SK-N-SH treated with all-trans-retinoic acid at 6 μM for 48 hours (cell line): ENCODE measurements around the gene PSD2.

ENCODE experiments used
- ATAC-seq: fragments of 200-7000 bp; cut with Tn5 transposase; 3 replicates; pipeline ENCODE4 v1.9.1; 2020; ENCODE audit warnings: mild to moderate bottlenecking, moderate library complexity
- BACH2 ChIP-seq: fragments of 250-450 bp; sonication (Bioruptor Pico); IDR thresholded peaks from 2 replicates; pipeline ENCODE4 v1.9.0; 2021; ENCODE audit warnings: mild to moderate bottlenecking, borderline replicate concordance
- CSDC2 ChIP-seq: fragments of 250-450 bp; sonication (Bioruptor Pico); IDR thresholded peaks from 2 replicates; pipeline ENCODE4 v1.5.0; 2020; ENCODE audit warnings: mild to moderate bottlenecking, moderate library complexity
- CSRNP3 ChIP-seq: fragments of 250-450 bp; sonication (Bioruptor Pico); IDR thresholded peaks from 2 replicates; pipeline ENCODE4 v1.5.1; 2021; ENCODE audit warnings: mild to moderate bottlenecking, moderate library complexity
- ESRRG ChIP-seq: fragments of 250-450 bp; sonication (Bioruptor Pico); IDR thresholded peaks from 2 replicates; pipeline ENCODE4 v1.6.1; 2021; ENCODE audit warnings: mild to moderate bottlenecking
- ISL1 ChIP-seq: fragments of 250-450 bp; sonication (Bioruptor Pico); IDR thresholded peaks from 2 replicates; pipeline ENCODE4 v2.1.2; 2022; ENCODE audit warnings: mild to moderate bottlenecking, moderate library complexity
- OSR1 ChIP-seq: fragments of 250-450 bp; sonication (Bioruptor Pico); IDR thresholded peaks from 2 replicates; pipeline ENCODE4 v1.8.0; 2022; ENCODE audit warnings: moderate library complexity, mild to moderate bottlenecking, inconsistent platforms
- POU6F1 ChIP-seq: fragments of 250-450 bp; sonication (Bioruptor Pico); IDR thresholded peaks from 2 replicates; pipeline ENCODE4 v1.8.0; 2021; ENCODE audit warnings: low read depth, mild to moderate bottlenecking, moderate library complexity, borderline replicate concordance
- PPARA ChIP-seq: fragments of 250-450 bp; sonication (Bioruptor Pico); IDR thresholded peaks from 2 replicates; pipeline ENCODE4 v1.5.0; 2020; ENCODE audit warnings: mild to moderate bottlenecking, borderline replicate concordance
- RARB ChIP-seq: fragments of 250-450 bp; sonication (Bioruptor Pico); IDR thresholded peaks from 2 replicates; pipeline ENCODE4 v1.8.0; 2021; ENCODE audit warnings: mild to moderate bottlenecking, moderate library complexity
- SNAI2 ChIP-seq: fragments of 250-450 bp; sonication (Bioruptor Pico); IDR thresholded peaks from 2 replicates; pipeline ENCODE4 v1.5.0; 2020; ENCODE audit warnings: mild to moderate bottlenecking, moderate library complexity
- TCF4 ChIP-seq: fragments of 250-450 bp; sonication (Bioruptor Pico); IDR thresholded peaks from 2 replicates; pipeline ENCODE4 v1.8.0; 2021; ENCODE audit warnings: mild to moderate bottlenecking, moderate library complexity, borderline replicate concordance
- TSHZ2 ChIP-seq: fragments of 250-450 bp; sonication (Bioruptor Pico); IDR thresholded peaks from 2 replicates; pipeline ENCODE4 v1.5.0; 2020; ENCODE audit warnings: mild to moderate bottlenecking, moderate library complexity
- ZC3H10 ChIP-seq: fragments of 250-450 bp; sonication (Bioruptor Pico); IDR thresholded peaks from 2 replicates; pipeline ENCODE4 v1.5.1; 2021; ENCODE audit warnings: mild to moderate bottlenecking, moderate library complexity
- ZFP3 ChIP-seq: fragments of 250-450 bp; sonication (Bioruptor Pico); IDR thresholded peaks from 2 replicates; pipeline ENCODE4 v1.5.0; 2020; ENCODE audit warnings: mild to moderate bottlenecking, moderate library complexity
- ZFP30 ChIP-seq: fragments of 450-650 bp; formaldehyde crosslinking; IDR thresholded peaks from 2 replicates; pipeline ENCODE4 v1.5.0; 2022; ENCODE audit warnings: mild to moderate bottlenecking, moderate library complexity
- ZNF565 ChIP-seq: fragments of 450-650 bp; formaldehyde crosslinking; conservative IDR thresholded peaks from 2 replicates; pipeline ENCODE4 v1.5.0; 2020; ENCODE audit warnings: low read depth, mild to moderate bottlenecking, moderate library complexity
- ZNF70 ChIP-seq: fragments of 450-650 bp; formaldehyde crosslinking; IDR thresholded peaks from 2 replicates; pipeline ENCODE4 v1.5.0; 2020; ENCODE audit warnings: mild to moderate bottlenecking, moderate library complexity
- ZNF8 ChIP-seq: fragments of 450-650 bp; formaldehyde crosslinking; IDR thresholded peaks from 2 replicates; pipeline ENCODE4 v1.5.0; 2020; ENCODE audit warnings: mild to moderate bottlenecking, moderate library complexity
- TF ChIP-seq, protein P1 (sequence below): fragments of 250-450 bp; sonication (Bioruptor Pico); IDR thresholded peaks from 2 replicates; pipeline ENCODE4 v1.5.1; 2020; ENCODE audit warnings: low read depth, mild to moderate bottlenecking, moderate library complexity
- TF ChIP-seq, protein P2 (sequence below): fragments of 250-450 bp; sonication (Bioruptor Pico); IDR thresholded peaks from 2 replicates; pipeline ENCODE4 v1.8.0; 2020; ENCODE audit warnings: mild to moderate bottlenecking, moderate library complexity, borderline replicate concordance

Gene PSD2

GRCh38 chr5:139784488-139784887 lies 11.1 kb upstream of the PSD2 start (continued):
- TF ChIP-seq, protein P1, sequence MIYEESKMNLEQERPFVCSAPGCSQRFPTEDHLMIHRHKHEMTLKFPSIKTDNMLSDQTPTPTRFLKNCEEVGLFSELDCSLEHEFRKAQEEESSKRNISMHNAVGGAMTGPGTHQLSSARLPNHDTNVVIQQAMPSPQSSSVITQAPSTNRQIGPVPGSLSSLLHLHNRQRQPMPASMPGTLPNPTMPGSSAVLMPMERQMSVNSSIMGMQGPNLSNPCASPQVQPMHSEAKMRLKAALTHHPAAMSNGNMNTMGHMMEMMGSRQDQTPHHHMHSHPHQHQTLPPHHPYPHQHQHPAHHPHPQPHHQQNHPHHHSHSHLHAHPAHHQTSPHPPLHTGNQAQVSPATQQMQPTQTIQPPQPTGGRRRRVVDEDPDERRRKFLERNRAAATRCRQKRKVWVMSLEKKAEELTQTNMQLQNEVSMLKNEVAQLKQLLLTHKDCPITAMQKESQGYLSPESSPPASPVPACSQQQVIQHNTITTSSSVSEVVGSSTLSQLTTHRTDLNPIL (CRISPR knock-in tag) = no peak
- no peak for TF ChIP-seq ZNF565 (CRISPR knock-in tag)
- no peak for TF ChIP-seq ZFP3 (CRISPR knock-in tag)
- TF ChIP-seq ESRRG (CRISPR knock-in tag) = no peak
- no peak for TF ChIP-seq ZNF70
- no peak for TF ChIP-seq CSDC2 (CRISPR knock-in tag)
- no peak for TF ChIP-seq CSRNP3 (CRISPR knock-in tag)

- TF ChIP-seq POU6F1 (no peak), CSDC2 (CRISPR knock-in tag) (no peak), TSHZ2 (CRISPR knock-in tag) (no peak), OSR1 (CRISPR knock-in tag) (no peak), RARB (CRISPR knock-in tag) (no peak), ZNF8 (CRISPR knock-in tag) (no peak), PPARA (CRISPR knock-in tag) (no peak), BACH2 (CRISPR knock-in tag) (no peak), ZNF565 (CRISPR knock-in tag) (no peak), ZC3H10 (CRISPR knock-in tag) (no peak), TCF4 (no peak), CSRNP3 (CRISPR knock-in tag) (no peak), ZFP3 (CRISPR knock-in tag) (no peak), ZFP30 (CRISPR knock-in tag) (no peak), ZNF70 (no peak), SNAI2 (no peak), ISL1 (CRISPR knock-in tag) (no peak), ESRRG (CRISPR knock-in tag) (no peak)
- TF ChIP-seq, protein P1 (CRISPR knock-in tag) = no peak
- TF ChIP-seq, protein P2, sequence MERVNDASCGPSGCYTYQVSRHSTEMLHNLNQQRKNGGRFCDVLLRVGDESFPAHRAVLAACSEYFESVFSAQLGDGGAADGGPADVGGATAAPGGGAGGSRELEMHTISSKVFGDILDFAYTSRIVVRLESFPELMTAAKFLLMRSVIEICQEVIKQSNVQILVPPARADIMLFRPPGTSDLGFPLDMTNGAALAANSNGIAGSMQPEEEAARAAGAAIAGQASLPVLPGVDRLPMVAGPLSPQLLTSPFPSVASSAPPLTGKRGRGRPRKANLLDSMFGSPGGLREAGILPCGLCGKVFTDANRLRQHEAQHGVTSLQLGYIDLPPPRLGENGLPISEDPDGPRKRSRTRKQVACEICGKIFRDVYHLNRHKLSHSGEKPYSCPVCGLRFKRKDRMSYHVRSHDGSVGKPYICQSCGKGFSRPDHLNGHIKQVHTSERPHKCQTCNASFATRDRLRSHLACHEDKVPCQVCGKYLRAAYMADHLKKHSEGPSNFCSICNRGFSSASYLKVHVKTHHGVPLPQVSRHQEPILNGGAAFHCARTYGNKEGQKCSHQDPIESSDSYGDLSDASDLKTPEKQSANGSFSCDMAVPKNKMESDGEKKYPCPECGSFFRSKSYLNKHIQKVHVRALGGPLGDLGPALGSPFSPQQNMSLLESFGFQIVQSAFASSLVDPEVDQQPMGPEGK (CRISPR knock-in tag) = no peak
- ATAC-seq = peak; percentile 23
Measured at GRCh38 chr5:139787257-139787567, 8.4 kb upstream of the PSD2 start.
